ENCODE data around the gene EP400. TPM values are rescaled to one million over a fixed set of nuclear protein-coding genes. Genes with fewer than 3 reads are reported as not detected.
"Not testable (repeated sequence)": the region's sequence is repeated elsewhere in the genome, so short reads cannot be mapped to it uniquely, and the experiment has no call there.

EP400 gene
- polyA plus RNA-seq, 3 donors: 34.1 to 44.8 (median 43.1) TPM

DNA sequence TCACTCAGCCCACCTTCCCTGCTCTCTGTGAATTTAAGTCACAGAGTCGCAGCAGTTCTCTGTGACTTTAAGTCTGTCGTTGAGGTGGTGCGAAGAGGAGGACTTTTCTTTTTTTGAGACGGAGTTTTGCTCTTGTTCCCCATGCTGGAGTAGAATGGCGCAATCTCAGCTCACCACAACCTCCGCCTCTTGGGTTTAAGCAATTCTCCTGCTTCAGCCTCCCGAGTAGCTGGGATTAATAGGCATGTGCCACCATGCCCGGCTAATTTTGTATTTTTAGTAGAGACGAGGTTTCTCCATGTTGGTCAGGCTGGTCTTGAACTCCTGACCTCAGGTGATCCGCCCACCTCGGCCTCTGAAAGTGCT, 35.8 kb downstream of the EP400 start:
- not testable (repeated sequence) for DNase-seq

DNA sequence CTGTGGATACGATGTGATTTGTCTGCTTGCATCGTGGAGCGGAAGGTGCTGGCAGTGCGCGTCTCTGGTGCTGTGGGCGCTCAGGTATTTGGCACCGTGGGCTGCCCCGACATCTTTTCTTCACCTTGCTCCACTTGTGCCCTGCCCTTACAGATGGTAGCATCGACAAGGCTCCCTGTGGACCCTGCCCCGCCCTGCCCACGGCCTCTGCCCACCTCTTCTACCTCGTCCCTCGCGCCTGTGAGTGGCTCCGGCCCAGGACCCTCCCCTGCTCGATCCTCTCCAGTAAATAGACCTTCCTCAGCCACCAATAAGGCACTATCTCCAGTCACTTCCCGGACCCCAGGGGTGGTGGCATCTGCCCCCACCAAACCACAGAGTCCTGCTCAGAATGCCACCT, 36.6 kb downstream of the EP400 start:
- no peak for DNase-seq

DNA sequence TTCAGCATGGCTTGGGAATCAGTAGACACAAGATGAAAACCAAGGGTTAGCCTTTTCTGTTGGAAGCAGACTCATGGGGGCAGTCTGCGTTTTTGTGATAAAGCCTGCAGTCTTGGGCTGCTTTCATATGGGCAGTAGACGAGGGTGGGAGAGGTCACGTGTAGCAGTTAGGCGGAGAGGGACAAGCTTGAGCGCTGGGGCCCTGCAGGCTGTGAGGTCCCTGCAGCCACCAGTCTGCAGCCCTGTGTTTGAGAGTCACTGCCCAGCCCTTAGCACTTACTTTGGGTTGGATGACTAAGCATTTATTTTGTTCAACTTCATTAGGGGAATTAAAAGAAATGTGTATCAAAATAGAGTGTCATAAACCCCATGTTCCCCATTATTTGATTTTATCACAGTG, 37.2 kb downstream of the EP400 start:
- no peak for DNase-seq

DNA sequence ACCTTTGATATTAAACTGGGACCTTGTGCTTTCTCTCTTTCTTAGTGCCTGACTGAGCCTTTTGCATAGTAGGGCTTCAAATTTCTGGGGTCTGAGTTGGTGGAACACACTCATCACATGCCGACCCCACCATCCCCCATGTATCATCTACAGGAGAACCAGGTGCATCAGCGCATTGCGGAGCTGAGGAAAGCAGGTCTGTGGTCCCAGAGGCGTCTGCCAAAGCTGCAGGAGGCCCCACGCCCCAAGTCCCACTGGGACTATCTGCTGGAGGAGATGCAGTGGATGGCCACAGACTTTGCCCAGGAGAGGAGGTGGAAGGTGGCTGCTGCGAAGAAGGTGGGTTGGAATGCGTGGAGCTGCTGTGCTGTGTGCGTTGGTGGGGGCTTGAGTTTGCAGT, 37.8 kb downstream of the EP400 start:
- no peak for DNase-seq

DNA sequence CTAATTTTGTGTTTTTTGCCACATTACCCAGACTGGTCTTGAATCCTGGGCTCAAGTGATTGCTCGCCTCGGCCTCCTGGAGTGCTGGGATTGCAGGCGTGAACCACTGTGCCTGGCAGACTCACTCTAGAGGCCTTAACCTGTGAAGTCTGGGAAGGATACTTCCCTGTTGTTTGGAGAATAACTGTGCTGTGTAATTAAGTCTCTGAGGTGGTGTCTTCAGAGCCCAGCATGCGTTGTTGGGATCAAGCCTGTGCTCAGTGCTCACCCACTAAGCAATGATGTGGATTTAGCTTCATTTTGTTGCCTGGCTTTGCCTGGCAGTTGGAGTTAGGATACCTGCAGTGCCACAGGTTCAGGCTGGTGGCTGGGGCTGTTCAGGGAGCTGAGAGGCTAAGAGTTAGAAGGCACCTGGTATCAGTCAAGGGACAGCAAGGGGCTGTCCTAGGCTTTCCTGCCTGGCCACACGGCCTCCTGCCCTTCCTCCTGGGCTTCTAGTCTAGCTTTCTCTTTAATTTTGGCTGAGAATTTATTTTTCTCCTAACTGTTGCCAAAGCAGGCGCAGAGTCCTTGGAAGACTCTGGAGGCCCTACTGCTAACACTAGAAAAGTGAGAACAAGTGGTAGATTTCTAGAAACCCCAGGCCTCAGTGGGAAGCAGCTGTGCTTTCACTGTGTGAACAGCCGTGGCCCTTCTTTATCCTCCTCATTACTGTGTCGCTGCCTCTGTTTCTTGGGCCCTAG, 38.5 kb downstream of the EP400 start:
- no peak for DNase-seq

DNA sequence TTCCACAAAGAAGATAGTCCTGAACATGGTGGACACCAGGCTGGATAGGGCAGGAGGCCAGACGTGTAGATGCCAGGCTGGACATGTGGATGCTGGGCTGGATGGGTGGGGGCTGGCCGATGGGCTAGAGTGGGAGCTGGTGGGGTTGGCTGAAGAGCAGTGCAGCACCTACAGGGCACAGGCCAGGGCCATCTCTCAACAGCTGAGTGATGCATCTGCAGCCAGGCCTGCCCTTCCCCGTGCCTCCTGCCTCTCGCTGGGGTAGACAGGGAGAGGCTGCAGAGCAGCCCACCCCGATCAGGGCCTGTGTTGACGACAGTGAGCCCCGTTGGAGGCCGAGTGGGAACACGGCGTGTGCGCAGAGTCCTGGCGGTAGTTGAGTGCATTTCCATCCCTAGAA, 39.3 kb downstream of the EP400 start:
- no peak for DNase-seq

DNA sequence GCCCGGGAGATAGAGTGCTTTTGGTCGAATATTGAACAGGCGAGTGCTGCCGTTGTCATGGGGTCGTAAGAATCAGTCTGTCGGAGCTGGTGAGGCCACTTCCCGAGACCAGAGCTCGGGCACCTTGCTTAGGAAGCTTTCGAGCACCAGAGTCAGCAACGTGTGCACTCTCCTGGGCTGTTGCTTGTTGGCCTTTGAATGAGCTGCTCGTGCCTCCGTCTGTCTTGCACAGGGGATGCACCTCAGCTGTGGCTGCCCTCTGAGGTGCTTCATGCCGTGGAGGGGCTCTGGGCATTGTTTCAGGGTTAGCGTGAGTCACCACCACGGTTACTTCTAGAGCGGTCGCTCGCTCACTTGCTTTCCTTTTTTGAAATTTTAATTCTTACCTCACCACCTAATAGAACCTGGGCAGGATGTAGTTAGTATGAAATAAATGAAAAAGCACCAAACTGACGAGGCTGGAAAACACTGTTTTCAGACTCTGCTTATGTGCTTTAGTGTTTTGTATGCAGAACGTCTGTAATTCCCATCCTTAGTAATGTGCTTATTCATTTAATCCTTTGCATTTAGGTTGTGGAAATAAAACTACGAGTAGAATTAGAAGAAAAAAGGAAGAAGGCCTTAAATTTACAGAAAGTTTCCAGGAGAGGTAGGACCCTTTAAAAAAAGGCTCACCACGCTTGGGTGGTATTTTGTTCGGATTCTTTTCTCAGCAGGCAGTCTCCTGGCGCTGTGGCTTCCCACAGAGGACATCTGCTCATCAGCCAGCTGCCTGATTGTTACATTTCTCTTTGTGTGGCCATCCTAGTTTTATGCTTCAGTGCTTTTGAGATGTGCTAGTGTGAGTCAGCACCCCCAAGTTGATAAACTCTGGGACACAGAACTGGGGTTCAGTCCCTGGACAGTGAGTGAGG, 40.6 kb downstream of the EP400 start:
- DNase-seq: no peak

DNA sequence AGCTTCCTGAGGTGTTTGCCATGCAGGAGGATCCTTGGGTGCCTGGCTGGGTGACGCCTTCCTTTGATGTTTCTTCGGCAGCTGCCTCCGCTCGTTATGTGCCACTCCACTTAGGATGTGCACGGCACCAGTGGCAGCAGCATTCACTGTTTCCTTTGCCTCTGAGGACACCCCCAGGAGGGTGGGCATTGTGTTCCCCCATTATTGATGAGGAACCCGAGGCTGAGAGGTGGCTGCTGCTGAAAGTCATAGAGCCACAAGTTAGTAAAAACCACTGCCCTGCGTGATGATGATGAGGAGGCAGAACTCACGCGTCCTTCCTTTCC, 41.2 kb downstream of the EP400 start:
- no peak for DNase-seq

DNA sequence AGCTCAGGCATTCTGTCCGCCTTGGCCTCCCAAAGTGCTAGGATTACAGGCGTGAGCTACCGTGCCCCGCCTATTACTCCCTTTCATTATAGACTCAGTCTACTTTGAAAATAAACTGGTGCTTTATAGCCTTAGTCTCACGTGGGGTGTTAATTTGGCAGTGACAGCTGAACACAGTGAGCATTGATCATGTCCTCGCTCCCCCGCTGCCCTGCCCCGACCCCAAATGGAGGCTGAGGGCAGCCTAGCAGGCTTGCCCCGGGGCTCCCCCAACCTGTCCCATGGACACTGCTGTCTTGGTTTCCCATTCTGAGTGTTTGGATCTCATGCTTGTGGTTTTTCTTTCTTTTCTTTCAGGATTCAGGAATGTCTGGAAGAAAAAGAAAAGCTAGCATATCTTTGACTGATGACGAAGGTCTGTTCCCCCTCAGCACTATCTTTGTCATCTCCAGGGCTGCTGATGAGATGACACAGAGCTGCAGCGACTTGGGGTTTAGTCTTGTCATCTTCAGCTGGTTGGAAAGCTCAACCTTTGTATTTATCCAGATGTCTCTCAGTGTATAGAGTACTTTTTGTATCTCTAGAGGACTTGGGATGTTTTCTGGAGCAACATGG, 42.2 kb downstream of the EP400 start:
- no peak for DNase-seq

DNA sequence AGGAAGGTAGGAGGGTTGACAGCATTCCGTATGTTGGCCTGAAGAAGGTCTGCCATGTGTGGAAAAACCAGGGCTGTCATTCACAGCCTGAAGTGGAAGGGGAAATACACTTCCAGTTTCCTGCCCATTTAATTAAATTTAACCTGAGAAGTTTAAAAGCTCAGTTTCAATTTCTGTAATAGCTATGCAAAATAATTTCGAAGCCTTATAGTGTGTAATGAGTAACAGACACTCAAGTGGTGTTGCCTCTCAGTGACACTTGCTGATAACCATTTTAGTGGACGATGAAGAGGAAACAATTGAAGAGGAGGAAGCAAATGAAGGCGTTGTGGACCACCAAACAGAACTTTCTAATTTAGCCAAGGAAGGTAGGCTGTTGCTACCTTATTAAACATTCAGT, 44.8 kb downstream of the EP400 start:
- DNase-seq: no peak

DNA sequence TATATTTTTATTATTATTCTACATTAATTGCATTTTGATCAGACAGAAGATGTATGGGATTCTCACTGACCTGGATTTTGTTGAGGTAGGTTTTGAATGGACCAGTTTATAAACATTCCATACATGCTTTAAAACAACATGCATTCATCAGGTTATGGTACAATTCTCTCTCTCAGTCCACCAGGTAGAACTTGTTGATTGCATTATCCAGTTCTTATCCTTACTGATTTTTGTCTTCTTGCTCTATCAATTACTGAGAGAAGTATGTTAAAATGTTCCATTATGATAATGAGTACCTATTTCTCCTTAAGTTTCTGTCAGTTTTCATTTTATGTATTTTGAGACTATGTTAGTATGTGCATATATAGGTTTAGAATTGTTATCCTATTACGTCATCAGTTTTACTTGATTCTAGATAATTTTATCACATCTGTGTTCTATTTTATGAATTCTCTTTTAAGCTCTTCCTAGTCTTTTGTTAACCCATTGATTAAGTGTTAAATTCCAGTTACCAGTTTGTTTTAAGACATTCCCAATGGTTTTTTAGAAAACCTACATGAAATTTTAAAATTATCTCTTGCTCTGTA, 50.6 kb downstream of the EP400 start:
- no peak for DNase-seq

DNA sequence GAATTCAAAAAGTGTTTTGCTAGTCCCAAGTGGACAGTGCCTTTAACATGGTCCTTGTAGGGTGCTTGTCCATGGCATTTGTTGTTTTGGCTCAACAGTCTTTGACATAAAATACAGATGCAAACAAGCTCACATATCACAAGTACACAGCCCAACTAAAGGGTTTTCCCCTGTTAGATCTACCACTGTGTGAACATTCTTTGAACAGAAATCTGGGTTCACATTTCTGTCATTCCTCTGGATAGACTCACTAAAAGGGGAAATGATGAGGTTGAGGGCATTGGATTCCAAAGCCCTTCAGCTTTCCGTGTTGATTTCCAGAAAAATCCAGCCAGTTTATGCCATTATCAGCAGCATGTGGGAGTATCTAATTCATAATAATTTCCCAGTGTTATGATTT, 54.1 kb downstream of the EP400 start:
- DNase-seq: no peak

DNA sequence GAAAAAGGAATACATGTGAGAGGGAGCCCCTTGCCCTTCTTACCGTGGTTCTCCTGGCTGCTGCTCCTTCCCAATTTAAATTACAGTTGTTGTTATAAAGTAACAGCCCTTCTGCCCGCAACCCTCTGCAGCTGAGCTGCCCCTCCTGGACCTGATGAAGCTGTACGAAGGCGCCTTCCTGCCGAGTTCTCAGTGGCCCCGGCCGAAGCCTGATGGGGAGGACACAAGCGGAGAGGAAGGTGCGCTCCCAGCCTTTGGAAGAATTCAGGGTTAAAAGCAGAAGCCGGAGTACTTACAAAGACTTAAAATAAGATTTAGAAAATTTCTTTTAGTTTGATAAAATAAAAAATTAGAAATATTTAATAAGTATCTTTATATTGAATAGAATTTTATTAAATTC, 55.2 kb downstream of the EP400 start:
- no peak for DNase-seq

DNA sequence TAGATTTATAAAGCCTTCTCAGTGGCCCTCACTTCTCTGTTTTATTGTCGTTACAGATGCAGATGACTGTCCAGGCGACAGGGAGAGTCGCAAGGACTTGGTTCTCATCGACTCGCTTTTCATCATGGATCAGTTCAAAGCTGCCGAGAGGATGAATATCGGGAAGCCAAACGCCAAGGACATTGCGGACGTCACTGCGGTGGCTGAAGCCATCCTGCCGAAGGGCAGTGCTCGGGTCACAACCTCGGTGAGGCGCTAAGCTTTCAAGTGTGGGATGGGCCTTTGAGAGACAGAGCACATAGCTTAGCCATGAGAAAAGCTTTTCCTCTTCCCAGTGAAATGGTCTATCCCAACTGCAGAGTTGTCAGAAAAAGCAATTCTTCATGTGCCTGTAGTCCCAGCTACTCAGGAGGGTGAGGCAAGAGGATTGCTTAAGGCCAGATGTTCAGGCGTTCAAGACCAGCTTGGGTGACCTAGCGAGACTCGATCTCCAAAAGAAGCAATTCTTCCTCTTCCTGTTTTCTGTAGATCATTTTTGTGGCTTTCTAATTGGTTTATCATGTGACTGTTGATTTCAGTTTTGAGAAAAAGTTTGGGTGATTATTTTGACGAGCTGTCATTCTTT, 56.4 kb downstream of the EP400 start:
- no peak for DNase-seq

DNA sequence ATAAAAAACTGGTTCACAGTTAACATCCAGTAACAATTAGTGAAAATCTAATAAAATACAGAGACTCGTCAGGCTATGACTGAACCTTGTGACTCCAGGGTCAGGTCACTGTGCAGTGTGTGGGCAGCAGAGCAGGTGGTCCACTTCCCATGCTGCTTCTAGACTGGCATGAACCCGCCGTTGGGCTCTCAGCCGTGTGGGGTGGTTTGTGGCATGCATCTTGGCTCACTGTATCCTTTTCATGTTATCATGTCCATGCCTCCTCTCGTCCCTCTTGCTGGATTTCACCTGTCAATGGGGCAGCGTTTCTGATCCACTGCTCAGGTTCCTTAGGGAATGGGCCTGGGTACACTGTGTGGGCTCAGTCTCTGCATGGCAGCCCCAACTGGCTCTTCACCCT, 57.3 kb downstream of the EP400 start:
- DNase-seq: no peak

DNA sequence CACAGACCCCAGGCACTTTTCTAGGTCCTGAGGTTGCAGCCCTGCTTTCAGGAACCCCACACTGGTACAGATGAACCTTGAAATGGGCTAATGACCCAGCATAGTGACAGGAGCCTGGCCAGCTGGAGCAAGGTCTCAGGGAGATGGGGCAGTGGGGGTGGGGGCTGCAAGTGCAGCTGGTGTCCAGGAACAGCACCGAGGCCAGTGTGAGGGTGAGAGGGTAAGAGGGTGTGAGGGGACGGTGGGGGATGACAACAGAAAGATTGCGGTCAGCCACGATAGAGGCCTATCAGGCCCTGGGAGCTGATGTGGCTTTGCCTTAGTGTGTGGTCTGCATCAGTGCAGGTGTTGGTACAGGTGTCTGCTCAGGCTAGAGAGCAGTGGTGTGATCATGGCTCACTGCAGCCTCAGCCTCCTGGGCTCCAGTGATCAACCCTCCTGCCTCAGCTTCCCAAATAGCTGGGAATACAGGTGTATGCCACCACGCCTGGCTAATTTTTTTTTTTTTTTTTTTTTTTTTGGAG, 59.7 kb downstream of the EP400 start:
- no peak for DNase-seq

DNA sequence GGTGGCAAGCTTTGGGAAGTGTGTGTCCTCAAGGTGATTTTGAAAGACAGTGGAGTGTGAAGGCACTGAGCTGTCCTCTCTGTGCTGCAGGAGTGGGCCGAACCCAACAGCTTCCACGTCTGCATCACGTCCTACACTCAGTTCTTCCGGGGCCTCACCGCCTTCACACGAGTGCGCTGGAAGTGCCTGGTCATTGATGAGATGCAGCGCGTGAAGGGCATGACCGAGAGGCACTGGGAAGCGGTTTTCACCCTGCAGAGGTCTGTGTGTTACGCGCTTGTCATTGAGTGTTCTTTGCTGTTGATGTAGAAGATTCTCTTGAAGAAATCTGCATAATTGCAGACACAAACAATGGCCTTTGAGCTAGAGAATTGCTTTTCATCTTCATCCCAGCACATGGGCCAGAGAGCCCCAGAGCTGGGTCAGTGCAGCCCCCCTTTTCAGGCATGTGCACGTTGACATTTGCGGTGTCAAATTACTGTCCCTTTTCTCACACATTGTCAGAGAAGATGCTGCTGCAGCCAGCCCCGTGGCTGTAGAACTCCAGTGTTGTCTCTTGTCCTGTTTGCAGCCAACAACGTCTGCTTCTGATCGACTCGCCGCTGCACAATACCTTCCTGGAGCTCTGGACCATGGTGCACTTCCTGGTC, 63.3 kb downstream of the EP400 start:
- DNase-seq: peak; percentile 10

DNA sequence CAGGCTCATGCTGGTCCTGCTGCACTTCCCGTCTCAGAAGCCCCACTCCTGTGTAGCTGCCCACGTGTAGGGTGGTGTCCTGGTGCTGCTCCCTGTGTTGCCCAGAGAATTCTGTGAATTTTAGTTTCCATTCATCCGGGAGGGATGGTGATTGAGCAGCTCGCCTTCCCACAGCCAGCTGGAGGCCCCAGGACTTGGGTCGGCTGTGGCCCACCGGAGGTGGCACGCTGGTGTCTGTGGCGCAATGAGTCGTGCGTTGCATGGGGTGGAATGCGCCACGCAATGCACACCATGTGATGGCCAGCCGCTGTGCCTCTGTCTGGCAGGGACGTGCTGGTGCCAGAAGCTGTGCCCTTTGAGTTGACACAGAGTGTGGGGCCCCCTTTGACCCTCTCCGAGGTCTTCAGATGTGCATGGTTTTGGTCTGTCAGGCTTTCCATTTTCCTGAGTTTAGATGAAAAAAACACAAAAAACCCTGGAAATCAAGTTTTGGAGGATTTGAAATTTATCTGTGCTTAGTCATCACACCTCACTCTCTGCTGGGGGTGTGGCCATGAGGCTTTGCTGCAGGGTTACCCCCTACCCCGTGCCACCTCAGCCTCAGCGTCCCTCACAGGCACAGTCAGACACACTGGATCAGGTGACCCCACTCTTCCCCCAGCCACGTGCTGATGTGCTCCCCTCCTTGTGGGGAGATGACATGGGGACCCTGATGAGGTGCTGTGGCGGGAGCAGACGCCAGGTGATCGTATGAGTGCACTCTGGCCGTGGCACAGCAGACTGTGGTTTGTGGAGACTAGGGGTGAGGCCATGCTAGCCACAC, 64.6 kb downstream of the EP400 start:
- no peak for DNase-seq

DNA sequence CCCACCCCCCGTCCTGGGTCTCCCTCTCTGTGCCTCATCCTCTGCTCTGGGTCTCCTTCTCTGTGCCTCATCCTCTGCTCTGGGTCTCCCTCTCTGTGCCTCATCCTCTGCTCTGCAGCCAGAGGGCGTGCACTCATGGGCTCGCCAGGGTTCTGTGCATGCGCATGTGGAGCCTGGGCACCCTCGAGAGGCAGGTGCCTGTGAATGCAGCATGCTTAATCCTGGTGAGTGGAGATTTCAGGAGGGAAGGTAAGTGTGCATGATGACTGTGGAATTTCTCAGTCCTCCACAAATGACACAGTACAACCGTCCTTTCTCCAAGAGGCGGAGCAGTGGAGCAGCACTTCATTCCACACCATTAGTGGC, 65.2 kb downstream of the EP400 start:
- no peak for DNase-seq

DNA sequence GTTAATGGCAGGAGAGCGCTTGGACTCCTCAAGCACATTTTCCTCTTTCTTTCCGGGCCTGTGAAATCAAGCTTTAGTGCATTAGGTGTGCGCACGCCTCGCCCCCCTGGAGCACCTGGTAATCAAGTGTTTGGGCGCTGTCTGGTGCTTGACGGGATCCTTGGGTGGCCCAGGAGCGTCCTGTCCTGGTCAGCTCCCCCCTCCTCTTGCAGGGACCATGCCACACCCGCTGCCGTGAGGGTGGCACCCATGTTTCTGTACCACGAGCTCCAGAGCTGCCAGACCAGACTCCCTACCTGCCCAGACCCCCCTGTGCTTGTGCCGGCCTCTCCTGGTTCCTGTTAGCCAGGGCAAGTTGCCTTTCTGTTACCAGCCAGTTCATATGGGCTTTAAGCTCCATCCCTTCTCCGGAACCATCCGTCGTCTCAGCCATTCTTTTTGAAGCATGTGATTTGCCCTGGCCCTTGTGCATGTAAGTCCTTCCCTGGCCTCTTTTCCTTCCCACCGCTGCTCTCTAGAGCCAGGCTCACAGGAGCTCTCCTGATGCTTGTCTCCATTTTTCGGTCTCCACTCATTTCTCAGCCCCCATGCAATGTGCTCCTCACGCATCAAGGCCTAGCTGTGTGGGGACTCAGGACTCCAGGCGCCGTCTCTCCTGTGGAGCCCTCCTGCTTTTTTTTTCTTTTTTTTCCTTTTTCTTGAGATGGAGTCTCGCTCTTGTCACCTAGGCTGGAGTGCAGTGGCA, 66.1 kb downstream of the EP400 start:
- DNase-seq: no peak

Data from renal pelvis (tissue), 4 donors.